Hepatocyte (in vitro differentiated cells): ENCODE measurements around the gene APPL2. TPM values are rescaled to one million over a fixed set of nuclear protein-coding genes. Genes with fewer than 3 reads are reported as not detected.
A peak's percentile ranks its signal among the peaks of the same experiment; 100 is the strongest.

Source experiments
- DNase-seq: peaks from one replicate; pipeline ENCODE4 v3.0.0-alpha.2; 2016; ENCODE audit warnings: low spot score
- H2AFZ ChIP-seq: fragments of 200-600 bp; sonication (generic); 2 replicates; pipeline ENCODE4 v1.6.0; 2016; ENCODE audit warnings: antibody characterized with exemption, mild to moderate bottlenecking
- H3K27ac ChIP-seq: fragments of 200-600 bp; sonication (generic); 2 replicates; pipeline ENCODE4 v1.5.1; 2016; ENCODE audit warnings: mild to moderate bottlenecking
- H3K27me3 ChIP-seq: fragments of 200-600 bp; sonication (generic); 2 replicates; pipeline ENCODE4 v1.6.1; 2016
- H3K36me3 ChIP-seq: fragments of 200-600 bp; sonication (generic); replicated peaks from 2 replicates; pipeline ENCODE4 v1.5.1; 2016; ENCODE audit warnings: low read depth; ENCODE audit not compliant: insufficient read depth
- H3K4me1 ChIP-seq: fragments of 200-600 bp; sonication (generic); 2 replicates; pipeline ENCODE4 v1.5.1; 2016; ENCODE audit warnings: mild to moderate bottlenecking, moderate library complexity; ENCODE audit not compliant: insufficient read depth
- H3K4me2 ChIP-seq: fragments of 200-600 bp; sonication (generic); 2 replicates; pipeline ENCODE4 v1.6.0; 2016
- H3K4me3 ChIP-seq: fragments of 200-600 bp; sonication (generic); 2 replicates; pipeline ENCODE4 v1.5.1; 2016; ENCODE audit warnings: mild to moderate bottlenecking
- H3K79me2 ChIP-seq: fragments of 200-600 bp; sonication (generic); 2 replicates; pipeline ENCODE4 v1.6.0; 2017; ENCODE audit warnings: mild to moderate bottlenecking
- H3K9me2 ChIP-seq: fragments of 200-600 bp; sonication (generic); replicated peaks from 2 replicates; pipeline ENCODE4 v1.6.0; 2017; ENCODE audit warnings: mild to moderate bottlenecking; ENCODE audit not compliant: insufficient read depth
- H3K9me3 ChIP-seq: fragments of 200-600 bp; sonication (generic); 2 replicates; pipeline ENCODE4 v1.5.1; 2016; ENCODE audit warnings: low read depth, mild to moderate bottlenecking
- H4K20me1 ChIP-seq: fragments of 200-600 bp; sonication (generic); 2 replicates; pipeline ENCODE4 v1.6.0; 2016; ENCODE audit warnings: mild to moderate bottlenecking; ENCODE audit not compliant: insufficient read depth, poor library complexity, severe bottlenecking
- EZH2 ChIP-seq: fragments of 200-600 bp; sonication (generic); IDR thresholded peaks from 2 replicates; pipeline ENCODE4 v1.6.1; 2016; ENCODE audit warnings: antibody characterized with exemption, mild to moderate bottlenecking, borderline replicate concordance
- EZH2phosphoT487 ChIP-seq: fragments of 200-600 bp; sonication (generic); IDR thresholded peaks from one replicate; pipeline ENCODE4 v1.6.1; 2018; ENCODE audit warnings: antibody characterized with exemption, mild to moderate bottlenecking, low read depth, moderate library complexity; ENCODE audit not compliant: unreplicated experiment, severe bottlenecking
- WGBS: methylation state at CpG from one replicate; pipeline ENCODE4 v1.1.6; 2016; ENCODE audit warnings: low lambda C conversion rate; ENCODE audit errors: missing lambda C conversion rate; 5-methylcytosine and 5-hydroxymethylcytosine counted together
- polyA plus RNA-seq: library from polyadenylated mRNA; unstranded; fragments of >200 nt; fragmentation: Nextera tagmentation; extraction: Ambion mirVana; gene quantifications from 2 replicates; pipeline ENCODE4 v1.2.1, GENCODE V29; 2016
- total RNA-seq: library from RNA; depleted of rRNA; stranded (reverse); fragments of >200 nt; gene quantifications from 2 replicates; pipeline ENCODE4 v1.2.3, GENCODE V29; 2014
- TF ChIP-seq, protein P1 (sequence below): fragments of 200-600 bp; sonication (generic); IDR thresholded peaks from 2 replicates; pipeline ENCODE4 v1.5.1; 2016; ENCODE audit warnings: antibody characterized with exemption, mild to moderate bottlenecking; ENCODE audit not compliant: poor library complexity

The APPL2 gene
- total and polyA plus RNA-seq, 2 experiments from 2014 or later = 42.2 to 74.1 TPM

- Histone ChIP-seq H3K9me2 (no peaks in the 10 kb centered on the region), H3K9me3 (no peaks in the 10 kb centered on the region), H3K4me3 (no peak overlapping the region), H4K20me1 (no peaks in the 10 kb centered on the region), H2AFZ (no peak overlapping the region), H3K4me2 (no peak overlapping the region), H3K4me1 (peaks cover 12% of the 10 kb centered on the region), H3K27me3 (no peaks in the 10 kb centered on the region), H3K36me3 (no peaks in the 10 kb centered on the region), H3K27ac (no peak overlapping the region), H3K79me2 (no peaks in the 10 kb centered on the region)
- 53% methylated on average over 4 of the region's 4 CpGs for WGBS
- TF ChIP-seq EZH2phosphoT487 = no peak
- TF ChIP-seq EZH2 = no peak
- TF ChIP-seq, protein P1, sequence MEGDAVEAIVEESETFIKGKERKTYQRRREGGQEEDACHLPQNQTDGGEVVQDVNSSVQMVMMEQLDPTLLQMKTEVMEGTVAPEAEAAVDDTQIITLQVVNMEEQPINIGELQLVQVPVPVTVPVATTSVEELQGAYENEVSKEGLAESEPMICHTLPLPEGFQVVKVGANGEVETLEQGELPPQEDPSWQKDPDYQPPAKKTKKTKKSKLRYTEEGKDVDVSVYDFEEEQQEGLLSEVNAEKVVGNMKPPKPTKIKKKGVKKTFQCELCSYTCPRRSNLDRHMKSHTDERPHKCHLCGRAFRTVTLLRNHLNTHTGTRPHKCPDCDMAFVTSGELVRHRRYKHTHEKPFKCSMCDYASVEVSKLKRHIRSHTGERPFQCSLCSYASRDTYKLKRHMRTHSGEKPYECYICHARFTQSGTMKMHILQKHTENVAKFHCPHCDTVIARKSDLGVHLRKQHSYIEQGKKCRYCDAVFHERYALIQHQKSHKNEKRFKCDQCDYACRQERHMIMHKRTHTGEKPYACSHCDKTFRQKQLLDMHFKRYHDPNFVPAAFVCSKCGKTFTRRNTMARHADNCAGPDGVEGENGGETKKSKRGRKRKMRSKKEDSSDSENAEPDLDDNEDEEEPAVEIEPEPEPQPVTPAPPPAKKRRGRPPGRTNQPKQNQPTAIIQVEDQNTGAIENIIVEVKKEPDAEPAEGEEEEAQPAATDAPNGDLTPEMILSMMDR = no peak
- DNase-seq = no peak
Measured at GRCh38 chr12:105270671-105271255, 34.8 kb upstream of the APPL2 start.

DNA sequence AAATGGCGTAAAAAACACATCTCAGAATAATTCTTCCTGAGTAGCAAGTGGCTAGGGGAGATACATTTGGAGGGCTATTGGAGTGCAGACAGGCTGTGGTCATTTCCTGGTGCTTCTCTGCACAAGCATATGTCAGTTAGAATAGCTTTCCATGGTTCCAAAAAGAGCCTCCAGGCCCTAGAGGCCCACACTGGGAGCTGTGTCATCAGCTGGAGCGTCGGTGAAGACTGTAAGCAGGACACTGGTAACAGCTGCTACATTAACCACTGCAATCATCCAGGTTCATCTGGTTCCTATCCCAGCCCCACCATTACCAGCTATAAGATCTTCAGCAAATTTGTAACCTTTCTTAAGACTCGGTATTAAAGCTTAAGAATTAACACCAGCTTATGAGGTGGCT, 31.7 kb upstream of the APPL2 start:
- no peaks in the 10 kb centered on the region for H3K9me3 ChIP-seq
- H3K27ac ChIP-seq = no peak overlapping the region
- no peaks in the 10 kb centered on the region for H4K20me1 ChIP-seq
- WGBS = 70% methylated on average over 4 of the region's 4 CpGs
- H2AFZ ChIP-seq = no peak overlapping the region
- no peak for DNase-seq
- no peaks in the 10 kb centered on the region for H3K79me2 ChIP-seq
- no peaks in the 10 kb centered on the region for H3K36me3 ChIP-seq
- no peaks in the 10 kb centered on the region for H3K9me2 ChIP-seq
- H3K27me3 ChIP-seq = no peaks in the 10 kb centered on the region
- peak overlapping the region; percentile 36 for H3K4me2 ChIP-seq
- no peak overlapping the region for H3K4me3 ChIP-seq
- TF ChIP-seq, protein P1 = no peak
- H3K4me1 ChIP-seq = peaks cover 12% of the 10 kb centered on the region

DNA sequence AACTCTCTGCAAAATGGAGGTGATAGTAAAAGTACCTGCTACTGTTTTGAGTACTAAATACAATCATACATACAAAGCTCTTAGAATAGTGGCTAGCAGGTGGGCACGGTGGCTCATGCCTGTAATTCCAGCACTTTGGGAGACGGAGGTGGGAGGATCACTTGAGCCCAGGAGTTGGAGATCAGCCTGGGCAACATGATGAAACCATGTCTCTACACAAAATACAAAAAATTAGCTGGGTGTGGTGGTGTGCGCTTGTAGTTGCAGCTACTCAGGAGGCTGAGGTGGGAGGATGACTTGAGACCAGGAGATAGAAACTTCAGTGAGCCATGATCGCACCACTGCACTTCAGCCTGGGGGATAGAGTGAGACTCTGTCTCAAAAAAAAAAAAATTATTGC, 28.8 kb upstream of the APPL2 start:
- 88% methylated on average over 4 of the region's 4 CpGs for WGBS
- DNase-seq = no peak
- Histone ChIP-seq H3K9me3 (no peaks in the 10 kb centered on the region), H3K79me2 (no peaks in the 10 kb centered on the region), H3K27me3 (no peaks in the 10 kb centered on the region), H3K4me3 (no peak overlapping the region), H3K4me2 (no peak overlapping the region), H3K9me2 (no peaks in the 10 kb centered on the region), H4K20me1 (no peaks in the 10 kb centered on the region), H3K4me1 (peaks cover 7% of the 10 kb centered on the region), H3K27ac (no peak overlapping the region), H2AFZ (no peak overlapping the region), H3K36me3 (no peaks in the 10 kb centered on the region)
- TF ChIP-seq, protein P1 = no peak
- TF ChIP-seq EZH2phosphoT487 = no peak
- TF ChIP-seq EZH2 = no peak
